Activated B cell treated with CpG ODN at 0.5 μM for 24 hours (primary cell): ENCODE results near the gene EIF1B. TPM values are rescaled to one million over a fixed set of nuclear protein-coding genes. Genes with fewer than 3 reads are reported as not detected.
A peak's percentile ranks its signal among the peaks of the same experiment; 100 is the strongest.

Experiments used
- ATAC-seq: fragments of 200-7000 bp; cut with Tn5 transposase; one replicate; pipeline ENCODE4 v1.10.0; 2021; ENCODE audit warnings: low read depth, mild to moderate bottlenecking, moderate library complexity
- CTCF ChIA-PET: fragments of 350-600 bp; sonication (Branson Sonifier 250); formaldehyde crosslinking; loops from one replicate; lab custom pipeline; 2021; ENCODE audit warnings: antibody characterized with exemption; lab: Charles Lee
- POLR2A ChIA-PET: fragments of 350-600 bp; sonication (Branson Sonifier 250); formaldehyde crosslinking; loops from one replicate; lab custom pipeline; 2021; ENCODE audit warnings: antibody characterized with exemption; lab: Charles Lee
- DNase-seq: peaks from one replicate; pipeline ENCODE4 v3.0.0; 2022
- H3K27ac Mint-ChIP-seq: one replicate; pipeline ENCODE4 v1.8.0; 2020; ENCODE audit warnings: mixed read lengths
- H3K27me3 Mint-ChIP-seq: one replicate; pipeline ENCODE4 v1.8.0; 2021; ENCODE audit warnings: mixed read lengths
- H3K36me3 Mint-ChIP-seq: one replicate; pipeline ENCODE4 v1.8.0; 2021; ENCODE audit warnings: low read depth, mixed read lengths
- H3K4me1 Mint-ChIP-seq: one replicate; pipeline ENCODE4 v1.8.0; 2021; ENCODE audit warnings: mixed read lengths
- H3K4me3 Mint-ChIP-seq: one replicate; pipeline ENCODE4 v1.8.0; 2020; ENCODE audit warnings: mild to moderate bottlenecking, mixed read lengths
- H3K9me3 Mint-ChIP-seq: one replicate; pipeline ENCODE4 v1.8.0; 2020; ENCODE audit warnings: mixed read lengths
- CTCF ChIP-seq: fragments of 200-600 bp; IDR thresholded peaks from one replicate; pipeline ENCODE4 v1.8.0; 2022; ENCODE audit warnings: antibody characterized with exemption, mild to moderate bottlenecking
- intact Hi-C: fragments of 100-400 bp; cut with micrococcal nuclease; formaldehyde crosslinking; loops from one replicate; pipeline ENCODE4 v1.15.1; 2024
- total RNA-seq: library from RNA; stranded (reverse); gene quantifications from 2 replicates; pipeline ENCODE4 v1.2.3, GENCODE V29; 2022

Gene EIF1B
- total RNA-seq, 1 donor from 2014 or later: 65.5 TPM

GRCh38 chr3:40312661-40313226 lies 3.2 kb downstream of the EIF1B start:
- DNase-seq (no peak), ATAC-seq (no peak)
- Mint-ChIP-seq H3K4me1 (peaks cover 35% of the 10 kb centered on the region), H3K9me3 (no peaks in the 10 kb centered on the region), H3K27ac (no peak overlapping the region), H3K36me3 (peaks cover 59% of the 10 kb centered on the region), H3K27me3 (no peaks in the 10 kb centered on the region), H3K4me3 (no peak overlapping the region)
- CTCF ChIA-PET: no interaction called here
- POLR2A ChIA-PET: no interaction called here
- TF ChIP-seq CTCF: no peak
- intact Hi-C loops: no loop called here

GRCh38 chr3:40313975-40314860 lies 4.7 kb downstream of the EIF1B start:
- ChIA-PET POLR2A (no interaction called here), CTCF (interaction anchor here (6.5 kb wide), 1 partner anchor 123 kb away, joined by 84 read pairs; no protein-coding TSS in a partner anchor)
- Mint-ChIP-seq H3K36me3 (peaks cover 59% of the 10 kb centered on the region), H3K27me3 (no peaks in the 10 kb centered on the region), H3K4me3 (no peak overlapping the region), H3K9me3 (no peaks in the 10 kb centered on the region), H3K4me1 (peaks cover 29% of the 10 kb centered on the region), H3K27ac (no peak overlapping the region)
- no peak for TF ChIP-seq CTCF
- intact Hi-C loops: no loop called here
- no peak for ATAC-seq
- no peak for DNase-seq

- ATAC-seq (peak; percentile 83), DNase-seq (no peak)
- no peak overlapping the region for H3K4me3 Mint-ChIP-seq
- peak overlapping the region; percentile 35 for H3K27ac Mint-ChIP-seq
- peaks cover 32% of the 10 kb centered on the region for H3K36me3 Mint-ChIP-seq
- TF ChIP-seq CTCF: peak; percentile 36
- H3K27me3 Mint-ChIP-seq: no peaks in the 10 kb centered on the region
- POLR2A ChIA-PET: interaction anchor here (0.8 to 1.7 kb wide), 3 partner anchors 8 to 126 kb away, joined by 3 to 10 read pairs (median 3); no protein-coding TSS in a partner anchor
- intact Hi-C loops: loop anchor here (1.0 kb wide), 3 partner anchors 125 to 869 kb away; no protein-coding TSS in a partner anchor
- peaks cover 6% of the 10 kb centered on the region for H3K4me1 Mint-ChIP-seq
- CTCF ChIA-PET: interaction anchor here (0.7 to 6.5 kb wide), 9 partner anchors 9 to 1563 kb away, joined by 3 to 84 read pairs (median 4); no protein-coding TSS in a partner anchor
- H3K9me3 Mint-ChIP-seq: no peaks in the 10 kb centered on the region
Observed at GRCh38 chr3:40317061-40317855, 7.8 kb downstream of the EIF1B start.

DNA sequence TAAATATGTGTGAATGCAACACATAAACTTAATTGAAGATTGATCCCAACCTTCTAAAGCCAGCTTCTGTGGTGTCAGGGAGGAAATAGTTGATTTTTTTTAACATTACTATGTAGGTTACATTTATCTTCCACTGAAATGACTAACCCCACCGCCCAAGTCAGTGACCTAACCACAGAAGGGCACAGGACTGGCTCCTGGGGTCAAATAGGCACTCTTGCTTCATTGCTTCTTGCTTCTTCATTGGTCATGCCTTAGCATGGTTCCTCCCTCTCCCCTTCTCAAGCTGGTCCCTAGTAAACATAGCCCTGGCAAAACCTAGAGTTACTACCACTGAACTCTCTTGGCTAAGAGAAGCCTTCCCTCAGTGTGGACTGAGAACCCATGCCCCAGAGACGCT lies 12.3 kb downstream of the EIF1B start:
- H3K36me3 Mint-ChIP-seq: peaks cover 2% of the 10 kb centered on the region
- ChIA-PET CTCF (no interaction called here), POLR2A (no interaction called here)
- no peaks in the 10 kb centered on the region for H3K9me3 Mint-ChIP-seq
- H3K4me1 Mint-ChIP-seq: no peaks in the 10 kb centered on the region
- no peaks in the 10 kb centered on the region for H3K27me3 Mint-ChIP-seq
- no peak overlapping the region for H3K27ac Mint-ChIP-seq
- TF ChIP-seq CTCF: no peak
- ATAC-seq: no peak
- no peak overlapping the region for H3K4me3 Mint-ChIP-seq
- intact Hi-C loops: loop anchor here (10.0 kb wide), 2 partner anchors 653 to 1773 kb away; partner anchors contain the start of gene TRAK1
- DNase-seq: no peak
